Activated CD8-positive, alpha-beta T cell treated with anti-CD3 and anti-CD28 coated beads, Interleukin-2, amount 10 ng/mL, durations not matched to agents 7 days and 5 days (primary cell): Measurements from ENCODE around the gene CHRNE. TPM values are rescaled to one million over a fixed set of nuclear protein-coding genes. Genes with fewer than 3 reads are reported as not detected.
"Not testable (repeated sequence)": the region's sequence is repeated elsewhere in the genome, so short reads cannot be mapped to it uniquely, and the experiment has no call there.

Experiments used
- ATAC-seq: fragments of 150-1000 bp; cut with Tn5 transposase; one replicate; pipeline ENCODE4 v1.10.0; 2021; ENCODE audit warnings: moderate library complexity
- CTCF ChIA-PET: fragments of 350-600 bp; sonication (Branson Sonifier 250); formaldehyde crosslinking; loops from one replicate; lab custom pipeline; 2021; ENCODE audit warnings: antibody characterized with exemption; lab: Charles Lee
- POLR2A ChIA-PET: fragments of 350-600 bp; sonication (Branson Sonifier 250); formaldehyde crosslinking; loops from one replicate; lab custom pipeline; 2021; ENCODE audit warnings: antibody characterized with exemption; lab: Charles Lee
- DNase-seq: peaks from one replicate; pipeline ENCODE4 v3.0.0-alpha.2; 2020
- H3K27ac Mint-ChIP-seq: one replicate; pipeline ENCODE4 v1.8.0; 2021; ENCODE audit warnings: mild to moderate bottlenecking, mixed read lengths
- H3K27me3 Mint-ChIP-seq: one replicate; pipeline ENCODE4 v1.8.0; 2021; ENCODE audit warnings: low read depth, mixed read lengths
- H3K36me3 Mint-ChIP-seq: one replicate; pipeline ENCODE4 v1.8.0; 2021; ENCODE audit warnings: low read depth, mixed read lengths
- H3K4me1 Mint-ChIP-seq: one replicate; pipeline ENCODE4 v1.8.0; 2021; ENCODE audit warnings: low read depth, mixed read lengths
- H3K4me3 Mint-ChIP-seq: one replicate; pipeline ENCODE4 v1.8.0; 2021; ENCODE audit warnings: mild to moderate bottlenecking, mixed read lengths
- H3K9me3 Mint-ChIP-seq: one replicate; pipeline ENCODE4 v1.8.0; 2022; ENCODE audit warnings: mixed read lengths; ENCODE audit not compliant: insufficient read depth
- total RNA-seq, 2 experiments: library from RNA; stranded (reverse); gene quantifications; one replicate each; pipeline ENCODE4 v1.2.3, GENCODE V29; 2021

CHRNE gene
- total RNA-seq, 2 experiments from 2014 or later = 0.26 to 0.45 TPM

DNA sequence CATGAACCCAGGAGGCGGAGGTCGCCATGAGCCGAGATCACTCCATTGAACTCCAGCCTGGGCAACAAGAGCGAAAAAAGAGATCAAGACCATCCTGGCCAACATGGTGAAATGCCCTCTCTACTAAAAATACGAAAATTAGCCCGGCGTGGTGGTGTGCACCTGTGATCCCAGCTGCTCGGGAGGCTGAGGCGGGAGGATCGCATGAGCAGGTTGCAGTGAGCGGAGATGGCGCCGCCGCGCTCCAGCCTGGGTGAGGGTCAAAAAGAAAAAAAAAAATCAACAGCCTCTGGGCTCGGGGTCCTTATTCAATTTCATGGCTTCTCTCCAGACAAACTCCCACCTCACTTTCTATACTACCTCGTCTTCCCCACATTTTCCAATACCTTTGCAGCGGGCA is 26.0 kb upstream of the CHRNE start:
- ATAC-seq (no peak), DNase-seq (no peak)
- Mint-ChIP-seq H3K4me1 (peaks cover 7% of the 10 kb centered on the region), H3K27ac (no peak overlapping the region), H3K36me3 (peaks cover 33% of the 10 kb centered on the region), H3K9me3 (no peaks in the 10 kb centered on the region), H3K4me3 (no peak overlapping the region), H3K27me3 (no peaks in the 10 kb centered on the region)
- POLR2A ChIA-PET = interaction anchor here (1.6 kb wide), 1 partner anchor 10 kb away, joined by 3 read pairs; no protein-coding TSS in a partner anchor
- CTCF ChIA-PET = no interaction called here

- peaks cover 29% of the 10 kb centered on the region for H3K36me3 Mint-ChIP-seq
- CTCF ChIA-PET = interaction anchor here (1.0 to 1.4 kb wide), 2 partner anchors 18 to 23 kb away, joined by 4 read pairs; partner anchors contain the start of gene CHRNE
- DNase-seq, H3K27me3 Mint-ChIP-seq, POLR2A ChIA-PET, H3K4me1 Mint-ChIP-seq, H3K27ac Mint-ChIP-seq, ATAC-seq, H3K9me3 Mint-ChIP-seq, H3K4me3 Mint-ChIP-seq: not testable (repeated sequence)
These were observed 23.9 kb upstream of the CHRNE start for GRCh38 chr17:4926577-4927335.

DNA sequence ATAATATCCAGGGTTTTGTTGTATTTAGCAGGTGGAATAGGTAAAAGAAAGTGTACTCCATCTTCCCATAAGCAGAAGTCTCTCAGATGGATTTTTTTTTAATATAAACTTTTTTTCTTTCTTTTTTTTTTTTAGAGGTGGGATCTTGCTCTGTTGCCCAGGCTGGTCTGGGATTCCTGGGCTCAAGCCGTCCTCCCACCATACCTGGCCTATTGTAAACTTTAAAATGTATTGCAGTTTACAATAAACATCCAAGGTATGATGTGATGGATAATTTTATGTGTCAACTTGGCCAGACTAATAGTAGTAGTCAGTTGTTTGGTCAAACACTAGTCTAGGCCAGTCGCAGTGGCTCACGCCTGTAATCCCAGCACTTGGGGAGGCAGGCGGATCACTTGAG is 18.4 kb upstream of the CHRNE start:
- Mint-ChIP-seq H3K4me1 (no peaks in the 10 kb centered on the region), H3K27me3 (no peaks in the 10 kb centered on the region), H3K9me3 (no peaks in the 10 kb centered on the region), H3K4me3 (no peak overlapping the region), H3K27ac (no peak overlapping the region), H3K36me3 (no peaks in the 10 kb centered on the region)
- ATAC-seq (no peak), DNase-seq (no peak)
- CTCF ChIA-PET = interaction anchor here (1.1 to 1.9 kb wide), 2 partner anchors 18 to 156 kb away, joined by 3 to 7 read pairs; partner anchors contain the start of gene CHRNE
- POLR2A ChIA-PET = interaction anchor here (1.5 kb wide), 1 partner anchor 19 kb away, joined by 6 read pairs; the partner anchor contains the start of genes RNF167 and SLC25A11

GRCh38 chr17:4920351-4921048 is 17.6 kb upstream of the CHRNE start:
- ChIA-PET POLR2A (interaction anchor here (1.5 kb wide), 1 partner anchor 20 kb away, joined by 6 read pairs; the partner anchor contains the start of genes RNF167 and SLC25A11), CTCF (interaction anchor here (0.8 to 1.9 kb wide), 4 partner anchors 17 to 156 kb away, joined by 3 to 7 read pairs (median 4); partner anchors contain the start of genes CHRNE, RNF167 and SLC25A11)
- Mint-ChIP-seq H3K9me3 (no peaks in the 10 kb centered on the region), H3K27me3 (no peaks in the 10 kb centered on the region), H3K36me3 (no peaks in the 10 kb centered on the region), H3K4me1 (no peaks in the 10 kb centered on the region), H3K4me3 (no peak overlapping the region), H3K27ac (no peak overlapping the region)
- DNase-seq (no peak), ATAC-seq (no peak)

DNA sequence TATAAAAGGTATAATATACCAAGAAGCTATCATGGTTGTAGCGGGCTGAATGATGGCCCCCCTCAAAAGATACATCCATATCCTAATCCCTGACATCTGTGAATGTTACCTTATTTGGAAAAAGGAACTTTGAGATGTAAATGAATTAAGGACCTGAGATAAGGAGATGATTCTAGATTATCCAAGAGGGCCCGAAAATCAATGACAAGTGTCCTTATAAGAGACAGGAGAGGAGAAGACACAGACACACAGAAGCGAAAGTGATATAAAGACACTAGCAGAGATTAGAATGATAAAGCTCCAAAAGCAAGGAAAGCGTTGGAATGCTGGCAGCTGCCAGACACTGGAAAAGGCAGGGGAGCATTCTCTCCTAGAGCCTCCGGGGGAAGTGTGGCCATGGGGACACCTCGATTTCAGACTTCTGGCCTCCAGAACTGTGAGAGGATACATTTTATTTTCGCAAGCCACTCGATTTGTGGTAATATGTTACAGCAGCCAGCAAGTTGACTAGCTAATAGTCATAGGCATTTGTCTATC is 16.7 kb upstream of the CHRNE start:
- no peaks in the 10 kb centered on the region for H3K36me3 Mint-ChIP-seq
- no peaks in the 10 kb centered on the region for H3K4me1 Mint-ChIP-seq
- CTCF ChIA-PET = interaction anchor here (1.2 to 1.9 kb wide), 4 partner anchors 16 to 59 kb away, joined by 3 to 7 read pairs (median 4); partner anchors contain the start of genes CHRNE, RNF167 and SLC25A11
- DNase-seq (no peak), ATAC-seq (no peak)
- H3K4me3 Mint-ChIP-seq = no peak overlapping the region
- H3K27me3 Mint-ChIP-seq = no peaks in the 10 kb centered on the region
- POLR2A ChIA-PET = no interaction called here
- H3K27ac Mint-ChIP-seq = no peak overlapping the region
- H3K9me3 Mint-ChIP-seq = no peaks in the 10 kb centered on the region

- CTCF ChIA-PET = interaction anchor here (0.9 kb wide), 1 partner anchor 147 kb away, joined by 4 read pairs; no protein-coding TSS in a partner anchor
- H3K27me3 Mint-ChIP-seq, H3K4me1 Mint-ChIP-seq, DNase-seq, H3K9me3 Mint-ChIP-seq, H3K4me3 Mint-ChIP-seq, H3K27ac Mint-ChIP-seq, ATAC-seq, H3K36me3 Mint-ChIP-seq, POLR2A ChIA-PET: not testable (repeated sequence)
These were observed 11.7 kb upstream of the CHRNE start for GRCh38 chr17:4914551-4914950.

DNA sequence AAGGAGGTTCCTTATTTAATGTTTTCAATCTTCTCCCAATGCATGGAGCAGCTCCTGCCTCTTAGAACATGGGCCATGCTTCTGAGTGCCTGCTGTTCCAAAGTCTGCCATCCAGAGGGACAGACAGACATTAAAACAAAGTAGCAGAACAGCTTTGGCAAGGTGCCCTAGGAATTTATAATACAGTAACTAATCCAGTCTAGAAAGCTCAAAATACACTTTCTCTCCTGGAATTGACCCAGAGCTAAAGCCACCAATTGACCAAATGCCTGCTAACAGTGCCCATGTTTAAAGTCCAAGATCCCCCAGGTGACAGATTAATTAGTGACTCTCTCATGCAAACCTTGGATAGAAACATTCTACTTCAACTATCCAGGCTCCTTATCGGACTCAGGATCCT is 11.1 kb upstream of the CHRNE start:
- Mint-ChIP-seq H3K4me1 (peaks cover 3% of the 10 kb centered on the region), H3K9me3 (no peaks in the 10 kb centered on the region), H3K4me3 (no peak overlapping the region), H3K27me3 (peaks cover 5% of the 10 kb centered on the region), H3K27ac (no peak overlapping the region), H3K36me3 (no peaks in the 10 kb centered on the region)
- ChIA-PET POLR2A (interaction anchor here (0.9 kb wide), 1 partner anchor 25 kb away, joined by 3 read pairs; no protein-coding TSS in a partner anchor), CTCF (interaction anchor here (0.9 to 1.4 kb wide), 2 partner anchors 11 to 148 kb away, joined by 4 to 8 read pairs; partner anchors contain the start of gene CHRNE)
- ATAC-seq (no peak), DNase-seq (no peak)

DNA sequence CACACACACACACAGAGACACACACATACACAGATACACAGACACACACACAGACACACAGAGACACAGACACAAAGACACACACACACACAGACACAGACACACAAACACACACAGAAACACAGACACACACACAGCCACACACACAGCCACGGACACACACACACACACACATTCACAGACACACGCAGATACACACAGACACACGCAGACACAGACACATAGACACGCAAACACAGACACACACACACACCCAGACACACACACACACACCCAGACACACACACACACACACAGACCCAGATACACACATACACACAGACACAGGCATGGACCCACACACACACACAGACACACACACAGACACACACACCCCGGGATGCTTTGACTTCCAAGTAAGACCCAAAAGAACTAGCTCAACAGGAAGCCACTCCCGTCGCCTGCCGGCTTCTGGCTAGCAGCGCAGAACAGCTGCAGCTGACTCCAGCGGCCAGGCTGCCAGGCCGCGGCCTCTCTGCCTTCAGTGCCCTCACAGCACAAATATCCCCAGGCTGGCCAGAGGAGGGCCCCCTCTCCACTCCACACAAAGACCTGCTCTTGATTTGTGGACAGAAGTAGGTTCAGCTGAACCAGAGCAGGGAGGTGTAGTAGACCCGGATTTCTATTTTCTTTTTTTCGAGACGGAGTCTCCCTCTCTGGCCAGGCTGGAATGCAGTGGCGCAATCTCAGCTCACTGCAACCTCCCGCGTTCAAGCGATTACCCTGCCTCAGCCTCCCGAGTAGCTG is 6.0 kb upstream of the CHRNE start:
- Mint-ChIP-seq H3K4me1 (peaks cover 3% of the 10 kb centered on the region), H3K4me3 (no peak overlapping the region), H3K36me3 (no peaks in the 10 kb centered on the region), H3K9me3 (no peaks in the 10 kb centered on the region), H3K27ac (no peak overlapping the region), H3K27me3 (peaks cover 11% of the 10 kb centered on the region)
- peak; percentile 87 for DNase-seq
- POLR2A ChIA-PET = interaction anchor here (0.7 to 1.8 kb wide), 9 partner anchors 9 to 169 kb away, joined by 3 to 10 read pairs (median 5); partner anchors contain the start of genes PFN1, RNF167, SLC25A11 and ZFP3
- CTCF ChIA-PET = interaction anchor here (0.6 to 2.4 kb wide), 36 partner anchors 9 to 411 kb away, joined by 3 to 22 read pairs (median 5); partner anchors contain the start of genes ARRB2, C17orf107, CAMTA2 and INCA1
- ATAC-seq = peak; percentile 97

DNA sequence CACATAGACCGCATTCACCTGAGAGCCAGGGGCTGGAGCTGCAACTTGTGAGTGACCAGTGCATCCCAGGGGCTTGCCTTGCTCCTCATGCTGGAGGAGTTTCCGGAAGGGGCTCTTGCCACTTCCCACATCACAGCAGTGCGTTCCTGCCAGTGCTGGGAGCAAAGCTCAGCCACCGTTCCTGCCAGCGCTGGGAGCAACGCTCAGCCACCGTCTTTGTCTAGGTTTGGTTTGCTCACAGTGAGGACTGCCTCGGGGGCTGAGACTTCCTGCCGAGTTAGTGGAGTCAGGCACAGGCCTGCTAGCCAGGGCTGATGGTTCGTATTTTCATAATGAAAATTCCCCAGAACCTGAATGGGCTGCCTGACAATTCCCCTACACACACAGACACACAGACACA is 5.4 kb upstream of the CHRNE start:
- peaks cover 7% of the 10 kb centered on the region for H3K4me1 Mint-ChIP-seq

DNA sequence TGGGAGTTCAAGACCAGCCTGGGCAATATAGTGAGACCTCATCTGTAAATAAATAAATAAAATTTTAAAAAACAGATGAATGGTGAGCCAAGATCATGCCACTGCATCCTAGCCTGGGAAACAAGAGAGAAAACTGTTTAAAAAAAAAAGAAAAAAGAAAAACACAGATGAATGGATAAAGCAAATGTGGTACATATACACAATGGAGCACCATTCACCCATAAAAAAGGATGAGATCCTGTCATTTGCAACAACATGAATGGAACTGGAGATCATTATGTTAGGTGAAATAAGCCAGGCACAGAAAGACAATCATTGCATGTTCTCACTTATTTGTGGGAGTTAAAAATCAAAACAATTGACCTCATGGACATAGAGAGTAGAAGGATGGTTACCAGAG is 3.7 kb upstream of the CHRNE start:
- H3K36me3 Mint-ChIP-seq, DNase-seq, H3K27ac Mint-ChIP-seq, H3K9me3 Mint-ChIP-seq, ATAC-seq, POLR2A ChIA-PET, CTCF ChIA-PET, H3K27me3 Mint-ChIP-seq, H3K4me3 Mint-ChIP-seq: not testable (repeated sequence)
- H3K4me1 Mint-ChIP-seq = peaks cover 19% of the 10 kb centered on the region

More for the DNA sequence above, 5.4 kb upstream of the CHRNE start:
- ChIA-PET POLR2A (interaction anchor here (0.9 to 1.8 kb wide), 6 partner anchors 10 to 60 kb away, joined by 3 to 10 read pairs (median 4); partner anchors contain the start of genes RNF167 and SLC25A11), CTCF (interaction anchor here (0.6 to 2.4 kb wide), 29 partner anchors 8 to 411 kb away, joined by 3 to 22 read pairs (median 5); partner anchors contain the start of genes C17orf107, CAMTA2, INCA1 and KIF1C)
- H3K27ac Mint-ChIP-seq = no peak overlapping the region
- DNase-seq = peak; percentile 40
- no peaks in the 10 kb centered on the region for H3K9me3 Mint-ChIP-seq
- no peaks in the 10 kb centered on the region for H3K36me3 Mint-ChIP-seq
- H3K27me3 Mint-ChIP-seq = peaks cover 11% of the 10 kb centered on the region
- peak; percentile 48 for ATAC-seq
- H3K4me3 Mint-ChIP-seq = no peak overlapping the region
